GM19372 (cell line): ENCODE results near the gene SHB.

Experiments
- ATAC-seq: cut with Tn5 transposase; IDR thresholded peaks from one replicate; pipeline ENCODE4 v1.9.1; 2021; ENCODE audit warnings: mild to moderate bottlenecking, low read depth, moderate library complexity; ENCODE audit not compliant: unreplicated experiment

The SHB gene

GRCh38 chr9:38089387-38090165 lies 20.5 kb upstream of the SHB start:
- no peak for ATAC-seq

- ATAC-seq, result peak; percentile 57
These were observed 19.2 kb upstream of the SHB start for GRCh38 chr9:38088006-38088925.

GRCh38 chr9:38086496-38086895 lies 17.5 kb upstream of the SHB start:
- no peak for ATAC-seq

GRCh38 chr9:38085308-38085707 lies 16.3 kb upstream of the SHB start:
- ATAC-seq, result no peak

GRCh38 chr9:38084556-38084880 lies 15.5 kb upstream of the SHB start:
- ATAC-seq, result no peak

- no peak for ATAC-seq
These were observed 15.0 kb upstream of the SHB start for GRCh38 chr9:38083858-38084555.

- ATAC-seq, result no peak
These were observed 13.6 kb upstream of the SHB start for GRCh38 chr9:38082446-38083287.

- ATAC-seq, result no peak
These were observed 12.5 kb upstream of the SHB start for GRCh38 chr9:38081356-38082108.

GRCh38 chr9:38079461-38080031 lies 10.5 kb upstream of the SHB start:
- no peak for ATAC-seq

- ATAC-seq, result no peak
These were observed 6.2 kb upstream of the SHB start for GRCh38 chr9:38075272-38075671.

- ATAC-seq, result no peak
These were observed 5.5 kb upstream of the SHB start for GRCh38 chr9:38074441-38074961.

- no peak for ATAC-seq
These were observed 4.9 kb upstream of the SHB start for GRCh38 chr9:38073882-38074281.

GRCh38 chr9:38071470-38072134 lies 2.6 kb upstream of the SHB start:
- ATAC-seq, result no peak

GRCh38 chr9:38067859-38068681 lies 957 bp downstream of the SHB start:
- ATAC-seq, result peak; percentile 3

GRCh38 chr9:38066914-38067858 lies 1.8 kb downstream of the SHB start:
- ATAC-seq, result no peak

GRCh38 chr9:38066197-38066913 lies 2.7 kb downstream of the SHB start:
- no peak for ATAC-seq
